T-helper 9 cell (primary cell): Measurements from ENCODE around the gene DLX6.

Experiments
- DNase-seq: peaks from one replicate; pipeline ENCODE4 v3.0.0-alpha.2; 2020

The DLX6 gene

GRCh38 chr7:96996111-96996957 is 9.0 kb upstream of the DLX6 start:
- DNase-seq = no peak

- no peak for DNase-seq
These were observed 8.3 kb upstream of the DLX6 start for GRCh38 chr7:96996958-96997511.

- DNase-seq = no peak
These were observed 7.8 kb upstream of the DLX6 start for GRCh38 chr7:96997512-96998032.

GRCh38 chr7:96998333-96998732 is 7.0 kb upstream of the DLX6 start:
- DNase-seq = no peak

- no peak for DNase-seq
These were observed 6.6 kb upstream of the DLX6 start for GRCh38 chr7:96998744-96999143.

GRCh38 chr7:97001221-97001620 is 4.1 kb upstream of the DLX6 start:
- DNase-seq = no peak

GRCh38 chr7:97001656-97002554 is 3.4 kb upstream of the DLX6 start:
- no peak for DNase-seq

- no peak for DNase-seq
These were observed 2.6 kb upstream of the DLX6 start for GRCh38 chr7:97002555-97003261.

GRCh38 chr7:97003262-97004246 is 1.8 kb upstream of the DLX6 start:
- DNase-seq = no peak

GRCh38 chr7:97004247-97005182 is 838 bp upstream of the DLX6 start:
- DNase-seq = no peak

GRCh38 chr7:97006055-97006815 is 882 bp downstream of the DLX6 start:
- no peak for DNase-seq

GRCh38 chr7:97006816-97007582 is 1.6 kb downstream of the DLX6 start:
- no peak for DNase-seq

GRCh38 chr7:97007583-97007861 is 2.2 kb downstream of the DLX6 start:
- DNase-seq = no peak

GRCh38 chr7:97008275-97008917 is 3.0 kb downstream of the DLX6 start:
- no peak for DNase-seq

GRCh38 chr7:97009753-97010732 is 4.7 kb downstream of the DLX6 start:
- DNase-seq = no peak

- no peak for DNase-seq
These were observed 5.8 kb downstream of the DLX6 start for GRCh38 chr7:97011104-97011503.
